A549 (cell line): Measurements from ENCODE around the gene APPL1.

Source experiments
- CBX8 ChIP-seq: fragments of 200-600 bp; sonication (generic); IDR thresholded peaks from 2 replicates; pipeline ENCODE4 v1.6.1; 2016
- FOSL2 ChIP-seq, 2 experiments: fragments of 450-650 bp in 1 of 2; fragments of >200 bp in 1 of 2; sonication (Bioruptor Twin) in 1 of 2; formaldehyde crosslinking; IDR thresholded peaks; 2 replicates each; pipeline versions ENCODE4 v1.5.0 to v1.6.1; 2016 to 2020; ENCODE audit warnings: mild to moderate bottlenecking in 1 of 2, moderate library complexity in 1 of 2

- no peak for TF ChIP-seq CBX8
- TF ChIP-seq FOSL2 (IDR thresholded peaks at IDR 0.05) = no peak
- TF ChIP-seq FOSL2 (CRISPR knock-in tag; IDR thresholded peaks at IDR 0.05) = no peak
Observed at GRCh38 chr3:57268416-57268815, 40.9 kb downstream of the APPL1 start.
